GM18505 (cell line): ENCODE results near the gene ASB7.
"Not testable (repeated sequence)": the region's sequence is repeated elsewhere in the genome, so short reads cannot be mapped to it uniquely, and the experiment has no call there.

Source experiments
- ATAC-seq: cut with Tn5 transposase; IDR thresholded peaks from one replicate; pipeline ENCODE4 v1.9.1; 2021; ENCODE audit not compliant: unreplicated experiment
- POLR2A ChIP-seq: IDR thresholded peaks from 4 replicates; pipeline ENCODE4 v1.6.1; 2011; ENCODE audit warnings: borderline replicate concordance; ENCODE audit not compliant: insufficient read depth, insufficient read length; ENCODE audit errors: extremely low read depth

ASB7 gene

DNA sequence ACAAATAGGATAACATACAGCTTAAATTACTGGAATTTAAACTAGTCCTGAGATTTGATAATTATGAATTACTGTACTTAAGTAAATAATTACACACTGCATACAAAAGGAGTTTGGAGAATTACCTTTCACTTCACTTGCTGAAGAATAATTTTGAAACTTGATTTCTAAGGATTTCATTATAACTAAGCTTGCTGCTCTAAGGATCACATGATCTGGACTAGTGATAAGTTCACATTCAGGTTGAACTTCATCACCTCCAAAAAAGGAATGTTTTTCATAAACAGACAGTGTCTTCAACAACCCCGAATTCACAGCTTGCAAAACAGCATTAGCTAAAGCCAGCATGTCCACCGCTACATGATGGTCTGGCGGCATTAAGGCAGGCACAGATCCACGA, 28.9 kb upstream of the ASB7 start:
- ATAC-seq: no peak
- TF ChIP-seq POLR2A: no peak

DNA sequence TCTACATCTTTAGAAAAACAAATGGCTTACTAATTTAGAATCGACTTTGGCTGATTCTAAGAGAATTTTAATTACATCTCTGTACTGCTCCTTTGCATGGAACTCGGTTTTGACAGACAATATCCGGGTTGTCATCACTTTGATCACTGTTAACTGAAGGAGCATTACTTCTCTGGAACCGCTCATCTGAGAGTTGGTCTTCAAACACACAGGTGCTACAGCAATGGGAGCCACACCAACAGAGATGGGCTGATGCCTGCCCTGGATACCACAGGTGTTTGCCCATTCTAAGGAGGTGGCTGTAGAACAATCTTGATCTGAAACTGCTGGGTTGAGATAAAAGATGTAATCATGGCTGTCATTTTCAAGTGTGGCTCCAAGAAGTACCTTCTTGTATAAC, 22.0 kb upstream of the ASB7 start:
- no peak for ATAC-seq
- no peak for TF ChIP-seq POLR2A

DNA sequence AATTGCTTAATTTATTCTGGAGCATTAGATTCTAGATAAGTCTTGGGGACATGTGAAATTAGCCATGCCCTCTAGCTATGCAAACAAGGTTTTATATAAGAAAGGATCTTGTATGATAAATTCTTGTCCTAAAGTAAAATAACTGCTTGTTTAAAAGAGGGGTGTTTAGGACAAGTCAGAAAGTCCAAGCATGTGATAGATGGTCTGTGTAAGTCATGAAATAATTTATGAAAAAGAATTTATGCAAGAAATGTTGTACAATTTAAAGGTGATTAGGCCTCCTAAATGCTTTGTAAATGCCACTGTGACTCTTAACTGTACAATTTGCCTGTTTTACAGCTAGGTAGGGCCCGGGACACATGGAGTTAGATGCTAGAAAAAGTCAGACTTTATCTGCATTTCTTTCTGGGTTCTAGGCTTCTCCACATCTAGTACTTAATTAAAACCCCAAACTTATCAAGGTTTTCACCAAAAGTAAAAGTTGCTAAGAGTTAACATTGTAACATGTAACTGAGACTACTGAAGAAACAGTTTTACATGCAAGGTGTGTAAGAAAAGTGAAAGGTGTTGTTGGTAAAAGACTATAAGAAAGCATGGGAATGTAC, 13.6 kb upstream of the ASB7 start:
- TF ChIP-seq POLR2A: no peak
- ATAC-seq: no peak

DNA sequence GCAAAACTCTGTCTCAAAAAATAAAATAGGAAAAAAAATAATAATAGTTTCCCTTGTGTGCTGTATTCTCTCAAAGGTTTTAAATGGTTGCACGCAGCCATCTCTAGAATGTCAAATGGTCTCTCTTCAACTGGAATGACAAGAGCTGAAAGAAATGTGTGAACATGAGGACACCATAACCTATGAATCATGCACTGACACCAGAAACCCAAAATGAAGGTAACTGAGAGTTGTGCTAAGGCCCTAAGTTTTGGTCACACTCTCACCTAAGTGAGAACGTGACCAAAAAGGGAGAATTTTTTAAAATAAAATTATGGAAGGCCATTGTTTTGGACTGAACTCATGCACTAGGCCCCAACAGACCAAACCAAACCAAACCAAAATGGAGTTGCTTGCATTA, 11.2 kb upstream of the ASB7 start:
- ATAC-seq: not testable (repeated sequence)

DNA sequence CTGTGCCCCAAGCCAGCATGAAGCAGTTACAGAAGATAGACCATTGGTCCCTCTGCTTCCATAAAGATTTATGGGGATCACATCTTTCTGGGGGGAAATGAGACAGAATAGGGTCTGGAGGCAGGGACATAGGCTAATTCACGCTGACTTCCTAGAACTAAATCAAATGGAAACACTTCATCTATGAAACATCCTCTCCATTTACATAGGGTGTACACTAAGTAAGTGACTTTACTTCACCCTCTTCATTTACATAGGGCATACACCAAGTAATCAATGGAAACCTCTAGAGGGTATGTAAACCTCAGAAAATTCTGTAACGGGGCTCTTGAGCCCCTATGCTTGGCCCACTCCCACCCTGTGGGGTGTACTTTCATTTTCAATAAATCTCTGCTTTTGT, 10.6 kb upstream of the ASB7 start:
- no peak for TF ChIP-seq POLR2A
- ATAC-seq: no peak

DNA sequence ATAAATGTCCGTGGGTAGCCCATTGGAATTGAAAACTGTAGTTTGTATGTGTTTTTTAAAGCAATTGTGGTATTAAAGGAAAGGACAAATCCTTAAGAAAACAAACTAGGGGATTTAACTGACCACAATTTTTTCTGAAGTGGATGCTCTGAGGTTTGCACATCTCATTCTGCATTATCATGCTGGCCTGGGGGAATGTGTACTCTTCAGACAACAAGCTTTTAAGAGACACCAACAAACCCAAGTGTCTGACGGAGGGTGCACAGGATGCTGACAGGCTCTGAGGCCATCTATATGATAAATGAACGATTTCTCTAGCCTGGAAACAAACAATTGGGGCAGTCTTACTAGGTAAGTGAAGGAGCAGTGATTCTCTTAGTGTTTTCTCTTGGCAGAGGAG, 9.5 kb upstream of the ASB7 start:
- no peak for ATAC-seq
- TF ChIP-seq POLR2A: no peak

DNA sequence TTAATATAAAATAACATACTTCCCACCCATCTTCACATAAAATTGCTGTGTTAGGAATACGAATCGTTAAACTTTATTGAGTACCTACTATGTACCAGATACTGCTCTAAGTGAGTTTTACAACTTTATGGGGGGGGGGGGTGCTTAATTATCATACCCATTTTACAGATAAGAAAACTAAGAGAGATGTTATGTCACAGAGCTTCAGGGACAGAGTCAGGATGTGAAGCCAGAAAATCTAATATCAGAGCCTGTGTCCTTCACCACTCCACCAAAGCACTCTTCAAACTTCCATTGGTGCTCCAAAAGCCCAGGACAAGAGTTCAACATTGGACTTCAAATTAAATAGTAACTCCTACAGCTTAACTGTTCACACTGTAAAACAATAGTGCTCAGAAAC, 9.0 kb upstream of the ASB7 start:
- ATAC-seq: no peak
- no peak for TF ChIP-seq POLR2A

DNA sequence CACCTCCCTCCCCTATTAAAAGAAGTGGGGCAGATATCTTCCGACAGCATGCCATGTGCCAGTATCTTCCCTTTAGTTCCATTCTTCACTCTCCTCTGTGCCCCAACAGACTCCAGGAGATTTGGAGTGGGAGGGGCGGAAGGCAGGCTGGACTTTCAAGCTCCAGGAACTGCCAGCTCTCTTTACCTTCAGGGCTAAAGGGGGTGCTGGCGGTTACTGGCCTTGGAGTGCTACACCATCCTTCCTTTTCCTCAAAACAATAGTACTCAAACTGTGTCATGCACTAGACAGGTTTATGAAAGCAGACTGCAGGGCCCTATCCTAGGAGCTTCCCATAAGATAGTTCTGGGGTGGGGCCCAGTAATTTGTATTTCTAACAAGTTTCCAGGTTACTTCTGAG, 6.4 kb upstream of the ASB7 start:
- ATAC-seq: no peak

DNA sequence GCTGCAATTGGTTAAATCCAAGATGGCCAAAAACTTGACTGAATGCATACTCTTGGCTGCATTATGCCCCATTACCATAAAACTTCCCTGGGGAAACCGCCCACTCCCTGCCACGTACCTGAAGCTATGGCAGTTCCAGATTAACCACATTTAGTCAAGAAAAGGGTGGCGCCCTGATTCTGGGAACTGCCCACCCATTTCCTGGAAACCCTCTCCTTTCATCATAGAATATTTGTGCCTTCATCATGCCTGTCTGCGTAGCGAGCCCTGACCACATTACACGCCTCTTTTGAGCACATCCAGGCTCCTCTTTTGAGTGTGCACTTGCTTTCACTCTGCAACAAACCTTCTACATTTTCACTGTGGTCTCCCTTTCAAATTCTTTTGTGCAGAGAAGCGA, 5.6 kb upstream of the ASB7 start:
- peak; percentile 58 for ATAC-seq
- TF ChIP-seq POLR2A: peak; percentile 38

More for the DNA sequence above, 6.4 kb upstream of the ASB7 start:
- TF ChIP-seq POLR2A: no peak

DNA sequence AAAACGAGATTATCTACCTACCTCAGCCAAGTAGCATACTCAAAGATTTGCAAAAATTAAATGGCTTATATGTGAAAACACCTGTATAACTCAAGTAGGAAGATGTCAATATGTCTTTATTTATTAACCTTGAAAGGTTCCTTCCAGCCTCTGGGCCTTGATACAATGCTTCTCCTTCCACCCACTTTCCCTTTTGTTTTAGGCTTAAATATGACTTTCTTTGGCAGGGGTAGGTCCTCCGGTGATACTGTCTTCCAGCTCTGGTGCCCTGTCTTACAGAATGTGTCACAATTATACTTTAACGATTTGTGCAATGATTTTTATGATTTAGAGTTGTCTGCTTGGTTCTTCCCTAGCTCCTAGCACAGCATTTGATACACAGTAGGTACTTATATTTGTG, 4.5 kb upstream of the ASB7 start:
- no peak for ATAC-seq
- TF ChIP-seq POLR2A: no peak

DNA sequence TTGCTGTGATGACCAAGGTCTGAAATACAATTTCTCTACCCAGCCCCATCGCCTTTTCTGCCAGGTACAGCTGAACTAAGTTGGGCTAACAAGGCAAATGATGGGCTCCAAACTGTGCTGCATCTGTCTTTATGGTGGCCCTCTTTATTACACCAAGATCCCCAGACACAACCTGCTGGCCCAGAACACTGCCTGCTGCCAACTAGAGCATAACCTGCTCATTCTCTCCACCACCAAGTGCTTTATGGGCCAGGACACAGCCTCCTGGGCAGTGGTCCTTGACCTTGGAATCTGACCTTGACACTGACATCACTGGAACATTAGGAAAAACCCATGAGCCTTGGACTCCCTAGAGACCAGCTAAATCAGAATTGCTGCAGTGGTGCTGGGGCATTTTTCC, 3.7 kb upstream of the ASB7 start:
- no peak for ATAC-seq
- TF ChIP-seq POLR2A: no peak

DNA sequence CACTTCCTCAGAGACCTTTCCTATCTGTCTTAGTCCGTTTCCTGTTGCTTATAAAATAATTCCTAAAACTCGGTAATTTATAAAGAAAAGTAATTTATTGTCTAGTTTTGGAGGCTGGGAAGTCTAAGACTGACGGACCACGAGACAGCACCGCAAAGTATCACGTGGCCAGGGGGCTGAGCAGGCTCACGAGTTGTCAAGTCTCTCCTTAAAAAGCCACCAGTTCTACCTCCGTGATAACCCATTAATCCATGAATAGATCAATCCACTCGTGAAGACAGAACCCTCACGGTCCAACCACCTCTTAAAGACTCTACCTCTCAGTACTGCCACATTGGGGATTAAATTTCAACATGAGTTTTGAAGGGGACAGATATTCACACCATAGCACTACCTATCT, 1.2 kb upstream of the ASB7 start:
- TF ChIP-seq POLR2A: no peak
- ATAC-seq: no peak

DNA sequence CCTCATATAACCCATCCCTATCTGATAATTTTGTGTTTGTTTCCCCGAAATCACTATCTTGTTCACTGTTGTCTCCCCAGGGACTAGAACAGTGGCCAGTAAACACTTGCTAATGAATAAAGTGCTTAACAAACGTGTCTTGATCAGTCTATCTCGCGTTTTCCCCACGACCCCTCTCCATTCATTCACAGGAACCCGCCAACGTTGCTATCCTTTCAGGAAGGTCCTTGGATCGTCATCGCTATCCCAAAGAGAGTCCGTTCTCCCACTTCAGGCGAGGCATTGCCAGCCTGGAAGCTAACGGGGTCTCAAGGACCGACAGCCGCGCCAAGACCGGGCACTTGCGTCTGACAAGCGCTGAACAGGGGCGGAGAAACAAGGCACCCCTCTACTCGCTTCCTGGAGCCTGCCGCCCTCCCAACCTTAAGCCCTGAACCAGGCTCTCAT, 749 bp upstream of the ASB7 start:
- no peak for TF ChIP-seq POLR2A
- peak; percentile 18 for ATAC-seq

DNA sequence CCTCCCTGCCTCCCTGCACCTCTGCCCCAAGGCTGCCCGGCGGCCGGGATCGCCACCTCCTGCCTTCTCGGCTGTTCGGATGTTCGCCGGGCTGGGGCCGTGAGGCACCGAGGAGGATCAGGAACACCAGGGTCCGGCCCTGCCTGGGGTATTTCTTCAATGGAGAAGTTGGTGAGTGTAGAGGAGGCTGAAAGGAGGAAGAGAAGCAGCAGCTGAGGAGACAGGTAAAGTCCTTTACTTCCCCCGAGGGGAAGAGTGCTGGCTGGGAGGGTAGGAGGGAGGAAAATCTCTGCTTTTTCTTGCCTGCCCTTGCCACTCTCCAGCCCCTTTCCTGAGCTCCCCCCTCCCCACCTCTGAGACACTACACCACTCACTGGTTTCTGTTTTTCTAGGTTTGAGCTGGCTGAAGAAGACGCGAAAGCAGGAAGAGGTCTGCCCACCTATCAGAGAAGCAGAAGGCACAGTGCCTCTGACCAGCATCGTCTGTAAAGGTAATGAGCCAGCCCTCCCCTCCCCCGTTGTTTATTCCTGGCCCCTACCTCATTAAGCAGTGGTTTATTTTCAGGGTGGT, 519 bp downstream of the ASB7 start:
- peak; percentile 60 for TF ChIP-seq POLR2A
- ATAC-seq: peak; percentile 39

DNA sequence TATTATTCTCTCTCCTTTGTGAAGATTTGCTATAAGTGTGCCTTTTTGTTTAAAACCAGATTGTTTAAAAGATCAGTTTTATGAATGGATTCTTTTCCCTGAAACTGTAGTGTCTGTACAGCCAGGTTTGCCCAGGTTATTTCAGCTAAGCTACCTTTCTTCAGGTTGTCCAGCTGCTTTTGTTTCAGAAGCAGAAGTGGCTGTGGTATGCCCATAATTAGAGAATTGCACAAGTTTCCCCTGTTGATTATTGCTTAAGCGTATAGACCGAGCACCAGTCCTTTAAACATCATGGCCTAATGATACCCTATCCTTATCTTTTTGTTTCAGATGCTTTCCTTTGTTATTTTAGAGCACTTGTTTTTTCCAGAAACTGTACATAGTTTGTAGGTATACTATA, 10.2 kb downstream of the ASB7 start:
- no peak for ATAC-seq
- no peak for TF ChIP-seq POLR2A
